ENCODE results near the gene FAM131A.

The FAM131A gene

GRCh38 chr3:184334470-184335158, 2.8 kb upstream of the FAM131A start:
- Histone ChIP-seq H3K14ac (ENCODE audit: low read length) (no peak overlapping the region), H3K18ac (ENCODE audit: low read length) (no peak overlapping the region), H2AK5ac (ENCODE audit: low read length) (no peak overlapping the region), H3K4me1 (ENCODE audit: control insufficient read depth in 1 of 2, insufficient read depth in 2 of 2, low read length in 2 of 2) (peaks cover 28 to 36% of the 10 kb centered on the region in 2 experiments), H4K8ac (ENCODE audit: low read depth, low read length) (no peak overlapping the region), H4K91ac (ENCODE audit: low read depth, low read length) (no peak overlapping the region), H3K4ac (ENCODE audit: low read depth, low read length) (no peak overlapping the region), H3K27ac (ENCODE audit: low read depth, low read length) (peak overlapping the region; percentile 49), H3K4me3 (ENCODE audit: low read depth, low read length) (no peak overlapping the region), H2BK5ac (ENCODE audit: low read depth, low read length, poor library complexity) (peak overlapping the region; percentile 4), H3K79me1 (ENCODE audit: low read length) (peaks cover 20% of the 10 kb centered on the region), H3K9ac (ENCODE audit: low read length) (no peak overlapping the region), H2BK120ac (ENCODE audit: insufficient read depth, low read length, poor library complexity) (no peak overlapping the region), H3K23ac (ENCODE audit: low read length) (no peak overlapping the region), H4K12ac (ENCODE audit: low read depth, low read length) (no peak overlapping the region), H3K27me3 (ENCODE audit: insufficient read depth, low read length) (no peaks in the 10 kb centered on the region), H3K36me3 (ENCODE audit: control insufficient read depth in 1 of 2, insufficient read depth in 2 of 2, low read length in 2 of 2) (peaks cover 37 to 45% of the 10 kb centered on the region in 2 experiments), H3K9me3 (ENCODE audit: insufficient read depth, low read depth, low read length) (peaks cover 5% of the 10 kb centered on the region), H2AFZ (ENCODE audit: insufficient read depth, low read length, poor library complexity) (no peak overlapping the region), H3K4me2 (ENCODE audit: low read length) (no peak overlapping the region), H2BK12ac (ENCODE audit: low read length) (no peak overlapping the region), H3K79me2 (ENCODE audit: control insufficient read depth, insufficient read depth, low read length, poor library complexity) (peaks cover 9% of the 10 kb centered on the region)
- WGBS (ENCODE audit: extremely low coverage, insufficient coverage, insufficient read length) = no CpG with 5 or more reads among the region's 15 CpGs
- peak; percentile 83 to 90 for DNase-seq

GRCh38 chr3:184335291-184335660, 2.1 kb upstream of the FAM131A start:
- Histone ChIP-seq H2BK12ac (ENCODE audit: low read length) (no peak overlapping the region), H3K18ac (ENCODE audit: low read length) (no peak overlapping the region), H3K23ac (ENCODE audit: low read length) (no peak overlapping the region), H3K27ac (ENCODE audit: low read depth, low read length) (peak overlapping the region; percentile 60), H3K27me3 (ENCODE audit: insufficient read depth, low read length) (no peaks in the 10 kb centered on the region), H3K36me3 (ENCODE audit: control insufficient read depth in 1 of 2, insufficient read depth in 2 of 2, low read length in 2 of 2) (peaks cover 35 to 44% of the 10 kb centered on the region in 2 experiments), H3K79me2 (ENCODE audit: control insufficient read depth, insufficient read depth, low read length, poor library complexity) (peaks cover 9% of the 10 kb centered on the region), H3K9ac (ENCODE audit: low read length) (no peak overlapping the region), H3K4ac (ENCODE audit: low read depth, low read length) (peak overlapping the region; percentile 5), H4K91ac (ENCODE audit: low read depth, low read length) (no peak overlapping the region), H3K9me3 (ENCODE audit: insufficient read depth, low read depth, low read length) (peaks cover 5% of the 10 kb centered on the region), H3K4me2 (ENCODE audit: low read length) (peak overlapping the region; percentile 90), H2AK5ac (ENCODE audit: low read length) (no peak overlapping the region), H3K4me3 (ENCODE audit: low read depth, low read length) (no peak overlapping the region), H2AFZ (ENCODE audit: insufficient read depth, low read length, poor library complexity) (no peak overlapping the region), H4K12ac (ENCODE audit: low read depth, low read length) (no peak overlapping the region), H4K8ac (ENCODE audit: low read depth, low read length) (peak overlapping the region; percentile 36), H3K4me1 (ENCODE audit: control insufficient read depth in 1 of 2, insufficient read depth in 2 of 2, low read length in 2 of 2) (peaks cover 28 to 36% of the 10 kb centered on the region in 2 experiments), H2BK5ac (ENCODE audit: low read depth, low read length, poor library complexity) (peak overlapping the region; percentile 5), H2BK120ac (ENCODE audit: insufficient read depth, low read length, poor library complexity) (no peak overlapping the region), H3K14ac (ENCODE audit: low read length) (no peak overlapping the region), H3K79me1 (ENCODE audit: low read length) (peaks cover 20% of the 10 kb centered on the region)
- DNase-seq = no peak
- no CpG with 5 or more reads among the region's 4 CpGs for WGBS (ENCODE audit: extremely low coverage, insufficient coverage, insufficient read length)

- Histone ChIP-seq H3K79me2 (ENCODE audit: control insufficient read depth, insufficient read depth, low read length, poor library complexity) (peaks cover 9% of the 10 kb centered on the region), H3K79me1 (ENCODE audit: low read length) (peaks cover 20% of the 10 kb centered on the region), H2BK12ac (ENCODE audit: low read length) (no peak overlapping the region), H3K23ac (ENCODE audit: low read length) (no peak overlapping the region), H3K18ac (ENCODE audit: low read length) (peak overlapping the region; percentile 88), H3K14ac (ENCODE audit: low read length) (peak overlapping the region; percentile 81), H3K9ac (ENCODE audit: low read length) (peak overlapping the region; percentile 85), H3K9me3 (ENCODE audit: insufficient read depth, low read depth, low read length) (peaks cover 5% of the 10 kb centered on the region), H2AK5ac (ENCODE audit: low read length) (peak overlapping the region; percentile 8), H3K27me3 (ENCODE audit: insufficient read depth, low read length) (no peaks in the 10 kb centered on the region), H2AFZ (ENCODE audit: insufficient read depth, low read length, poor library complexity) (peak overlapping the region; percentile 63), H3K36me3 (ENCODE audit: control insufficient read depth in 1 of 2, insufficient read depth in 2 of 2, low read length in 2 of 2) (peaks cover 33 to 41% of the 10 kb centered on the region in 2 experiments), H3K4me3 (ENCODE audit: low read depth, low read length) (peak overlapping the region; percentile 91), H3K4ac (ENCODE audit: low read depth, low read length) (peak overlapping the region; percentile 93), H2BK120ac (ENCODE audit: insufficient read depth, low read length, poor library complexity) (peak overlapping the region; percentile 59), H4K8ac (ENCODE audit: low read depth, low read length) (peak overlapping the region; percentile 86), H2BK5ac (ENCODE audit: low read depth, low read length, poor library complexity) (peak overlapping the region; percentile 68), H4K12ac (ENCODE audit: low read depth, low read length) (peak overlapping the region; percentile 74), H3K27ac (ENCODE audit: low read depth, low read length) (peak overlapping the region; percentile 94), H3K4me2 (ENCODE audit: low read length) (peak overlapping the region; percentile 90), H3K4me1 (ENCODE audit: control insufficient read depth in 1 of 2, insufficient read depth in 2 of 2, low read length in 2 of 2) (peaks cover 28 to 36% of the 10 kb centered on the region in 2 experiments), H4K91ac (ENCODE audit: low read depth, low read length) (peak overlapping the region; percentile 72)
- DNase-seq = peak; percentile 57 to 82
- no CpG with 5 or more reads among the region's 77 CpGs for WGBS (ENCODE audit: extremely low coverage, insufficient coverage, insufficient read length)
These were observed 1.5 kb upstream of the FAM131A start for GRCh38 chr3:184335661-184336546.

- peak overlapping the region; percentile 74 for H4K12ac ChIP-seq (ENCODE audit: low read depth, low read length)
- H2AFZ ChIP-seq (ENCODE audit: insufficient read depth, low read length, poor library complexity) = peak overlapping the region; percentile 63
- H3K79me1 ChIP-seq (ENCODE audit: low read length) = peaks cover 20% of the 10 kb centered on the region
- H4K8ac ChIP-seq (ENCODE audit: low read depth, low read length) = peak overlapping the region; percentile 86
- H3K27me3 ChIP-seq (ENCODE audit: insufficient read depth, low read length) = no peaks in the 10 kb centered on the region
- peak overlapping the region; percentile 94 for H3K27ac ChIP-seq (ENCODE audit: low read depth, low read length)
- no peak overlapping the region for H2BK12ac ChIP-seq (ENCODE audit: low read length)
- H3K4me3 ChIP-seq (ENCODE audit: low read depth, low read length) = peak overlapping the region; percentile 91
- peak overlapping the region; percentile 93 for H3K4ac ChIP-seq (ENCODE audit: low read depth, low read length)
- H3K4me2 ChIP-seq (ENCODE audit: low read length) = peak overlapping the region; percentile 90
- H3K4me1 ChIP-seq (ENCODE audit: control insufficient read depth in 1 of 2, insufficient read depth in 2 of 2, low read length in 2 of 2) = peaks cover 24 to 33% of the 10 kb centered on the region in 2 experiments
- H2AK5ac ChIP-seq (ENCODE audit: low read length) = peak overlapping the region; percentile 8
- no CpG with 5 or more reads among the region's 17 CpGs for WGBS (ENCODE audit: extremely low coverage, insufficient coverage, insufficient read length)
- no peak for DNase-seq
- H3K36me3 ChIP-seq (ENCODE audit: control insufficient read depth in 1 of 2, insufficient read depth in 2 of 2, low read length in 2 of 2) = peaks cover 24 to 32% of the 10 kb centered on the region in 2 experiments
- peak overlapping the region; percentile 26 for H2BK120ac ChIP-seq (ENCODE audit: insufficient read depth, low read length, poor library complexity)
- peaks cover 9% of the 10 kb centered on the region for H3K79me2 ChIP-seq (ENCODE audit: control insufficient read depth, insufficient read depth, low read length, poor library complexity)
- no peak overlapping the region for H3K23ac ChIP-seq (ENCODE audit: low read length)
- H3K18ac ChIP-seq (ENCODE audit: low read length) = peak overlapping the region; percentile 85
- H3K9ac ChIP-seq (ENCODE audit: low read length) = peak overlapping the region; percentile 85
- peaks cover 5% of the 10 kb centered on the region for H3K9me3 ChIP-seq (ENCODE audit: insufficient read depth, low read depth, low read length)
- H4K91ac ChIP-seq (ENCODE audit: low read depth, low read length) = peak overlapping the region; percentile 72
- H2BK5ac ChIP-seq (ENCODE audit: low read depth, low read length, poor library complexity) = peak overlapping the region; percentile 68
- peak overlapping the region; percentile 81 for H3K14ac ChIP-seq (ENCODE audit: low read length)
These were observed 627 bp upstream of the FAM131A start for GRCh38 chr3:184336547-184337398.
